Suprapubic skin (tissue), 4 donors: ENCODE measurements around the gene FCMR. TPM values are rescaled to one million over a fixed set of nuclear protein-coding genes. Genes with fewer than 3 reads are reported as not detected.

Source experiments
- DNase-seq, 2 donors: peaks; one replicate each; pipeline ENCODE4 v3.0.0-alpha.2; 2019; ENCODE audit warnings: low spot score in 2 of 2
- H3K27ac ChIP-seq: fragments of 200-600 bp; sonication (generic); one replicate; pipeline ENCODE4 v1.5.1; 2019
- H3K27me3 ChIP-seq: fragments of 200-600 bp; sonication (generic); one replicate; pipeline ENCODE4 v1.5.1; 2019
- H3K36me3 ChIP-seq: fragments of 200-600 bp; sonication (generic); one replicate; pipeline ENCODE4 v1.5.1; 2019
- H3K4me1 ChIP-seq: fragments of 200-600 bp; sonication (generic); one replicate; pipeline ENCODE4 v1.5.1; 2019
- H3K4me3 ChIP-seq: fragments of 200-600 bp; sonication (generic); one replicate; pipeline ENCODE4 v1.5.1; 2019; ENCODE audit warnings: mild to moderate bottlenecking
- H3K9me3 ChIP-seq: fragments of 200-600 bp; sonication (generic); one replicate; pipeline ENCODE4 v1.5.1; 2019
- EP300 ChIP-seq: sonication (generic); formaldehyde crosslinking; IDR thresholded peaks from one replicate; pipeline ENCODE4 v1.6.1; 2017; ENCODE audit warnings: antibody characterized with exemption
- POLR2A ChIP-seq, 2 donors: fragments of 450-650 bp; IDR thresholded peaks; one replicate each; pipeline ENCODE4 v1.6.1; 2017; ENCODE audit warnings: antibody characterized with exemption in 2 of 2, mild to moderate bottlenecking in 2 of 2, moderate library complexity in 2 of 2
- POLR2AphosphoS5 ChIP-seq, 3 donors: sonication (generic); formaldehyde crosslinking; IDR thresholded peaks; one replicate each; pipeline ENCODE4 v1.6.1; 2017; ENCODE audit warnings: antibody characterized with exemption in 3 of 3
- WGBS: methylation state at CpG from one replicate; pipeline ENCODE4 v1.1.5; 2018; 5-methylcytosine and 5-hydroxymethylcytosine counted together
- total RNA-seq, 4 donors: library from RNA; depleted of rRNA; stranded (reverse); fragments of >200 nt; gene quantifications; one replicate each; pipeline ENCODE4 v1.1.0, GENCODE V29; 2016
- TF ChIP-seq, protein P1 (sequence below), 2 donors: fragments of 200-600 bp in 1 of 2; fragments of 450-650 bp in 1 of 2; sonication (generic) in 1 of 2; IDR thresholded peaks; one replicate each; pipeline ENCODE4 v1.5.1; 2016 to 2019; ENCODE audit warnings: antibody characterized with exemption in 2 of 2, mild to moderate bottlenecking in 1 of 2, moderate library complexity in 1 of 2

The FCMR gene
- total RNA-seq, 4 donors from 2014 or later: 0.39 to 2.9 (median 2.2) TPM

- DNase-seq: peak in 1 of 2 donors; percentile 43
- no peak overlapping the region for H3K4me3 ChIP-seq
- no peaks in the 10 kb centered on the region for H3K36me3 ChIP-seq
- H3K9me3 ChIP-seq: no peaks in the 10 kb centered on the region
- 86% methylated on average over 6 of the region's 6 CpGs for WGBS
- TF ChIP-seq, protein P1, sequence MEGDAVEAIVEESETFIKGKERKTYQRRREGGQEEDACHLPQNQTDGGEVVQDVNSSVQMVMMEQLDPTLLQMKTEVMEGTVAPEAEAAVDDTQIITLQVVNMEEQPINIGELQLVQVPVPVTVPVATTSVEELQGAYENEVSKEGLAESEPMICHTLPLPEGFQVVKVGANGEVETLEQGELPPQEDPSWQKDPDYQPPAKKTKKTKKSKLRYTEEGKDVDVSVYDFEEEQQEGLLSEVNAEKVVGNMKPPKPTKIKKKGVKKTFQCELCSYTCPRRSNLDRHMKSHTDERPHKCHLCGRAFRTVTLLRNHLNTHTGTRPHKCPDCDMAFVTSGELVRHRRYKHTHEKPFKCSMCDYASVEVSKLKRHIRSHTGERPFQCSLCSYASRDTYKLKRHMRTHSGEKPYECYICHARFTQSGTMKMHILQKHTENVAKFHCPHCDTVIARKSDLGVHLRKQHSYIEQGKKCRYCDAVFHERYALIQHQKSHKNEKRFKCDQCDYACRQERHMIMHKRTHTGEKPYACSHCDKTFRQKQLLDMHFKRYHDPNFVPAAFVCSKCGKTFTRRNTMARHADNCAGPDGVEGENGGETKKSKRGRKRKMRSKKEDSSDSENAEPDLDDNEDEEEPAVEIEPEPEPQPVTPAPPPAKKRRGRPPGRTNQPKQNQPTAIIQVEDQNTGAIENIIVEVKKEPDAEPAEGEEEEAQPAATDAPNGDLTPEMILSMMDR (IDR thresholded peaks at IDR 0.05): no peak
- no peak for TF ChIP-seq POLR2AphosphoS5 (IDR thresholded peaks at IDR 0.05)
- no peak for TF ChIP-seq EP300
- no peak for TF ChIP-seq POLR2A (IDR thresholded peaks at IDR 0.05)
- H3K27me3 ChIP-seq: peaks cover 14% of the 10 kb centered on the region
- H3K27ac ChIP-seq: no peak overlapping the region
- no peaks in the 10 kb centered on the region for H3K4me1 ChIP-seq
Observed at GRCh38 chr1:206901944-206902343, 19.8 kb downstream of the FCMR start.

- Histone ChIP-seq H3K9me3 (no peaks in the 10 kb centered on the region), H3K4me3 (no peak overlapping the region), H3K27ac (no peak overlapping the region), H3K27me3 (peaks cover 14% of the 10 kb centered on the region), H3K4me1 (peaks cover 13% of the 10 kb centered on the region), H3K36me3 (no peaks in the 10 kb centered on the region)
- 76% methylated on average over 5 of the region's 7 CpGs for WGBS
- peak in 1 of 2 donors; percentile 50 for DNase-seq
- TF ChIP-seq POLR2AphosphoS5 (IDR thresholded peaks at IDR 0.05): no peak
- TF ChIP-seq, protein P1 (IDR thresholded peaks at IDR 0.05): no peak
- no peak for TF ChIP-seq POLR2A (IDR thresholded peaks at IDR 0.05)
- no peak for TF ChIP-seq EP300
Observed at GRCh38 chr1:206900149-206900548, 21.6 kb downstream of the FCMR start.

- Histone ChIP-seq H3K36me3 (no peaks in the 10 kb centered on the region), H3K4me1 (peaks cover 13% of the 10 kb centered on the region), H3K27ac (no peak overlapping the region), H3K9me3 (no peaks in the 10 kb centered on the region), H3K4me3 (no peak overlapping the region), H3K27me3 (peaks cover 11% of the 10 kb centered on the region)
- peak in 1 of 2 donors; percentile 37 for DNase-seq
- no peak for TF ChIP-seq POLR2AphosphoS5 (IDR thresholded peaks at IDR 0.05)
- no peak for TF ChIP-seq POLR2A (IDR thresholded peaks at IDR 0.05)
- TF ChIP-seq, protein P1 (IDR thresholded peaks at IDR 0.05): no peak
- no peak for TF ChIP-seq EP300
- WGBS: 94% methylated on average over 5 of the region's 5 CpGs
Observed at GRCh38 chr1:206899717-206900116, 22.0 kb downstream of the FCMR start.

DNA sequence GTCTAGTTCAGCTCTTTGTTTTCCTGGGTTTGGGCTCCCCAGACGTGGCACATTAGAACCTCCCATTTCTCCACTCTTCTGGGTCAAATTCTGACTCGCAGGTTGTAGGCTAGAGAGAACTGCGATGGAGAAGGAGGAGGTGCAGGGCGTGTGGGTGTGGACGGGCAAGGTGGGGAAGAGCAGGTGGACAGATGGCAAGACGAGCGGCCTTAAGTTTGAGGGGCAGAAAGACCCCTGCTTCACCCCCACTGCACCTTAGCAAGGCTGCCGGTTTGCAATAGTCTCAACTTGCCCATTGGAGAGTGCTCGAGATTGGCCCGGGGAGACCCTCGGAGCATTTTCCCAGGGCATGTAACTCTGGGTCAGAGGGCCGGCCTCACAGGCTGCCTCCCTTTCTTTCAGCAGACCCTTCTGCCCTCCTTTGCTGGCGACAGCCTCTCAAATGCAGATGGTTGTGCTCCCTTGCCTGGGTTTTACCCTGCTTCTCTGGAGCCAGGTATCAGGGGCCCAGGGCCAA is 22.8 kb downstream of the FCMR start:
- H3K36me3 ChIP-seq: no peaks in the 10 kb centered on the region
- no peak overlapping the region for H3K4me3 ChIP-seq
- H3K4me1 ChIP-seq: peaks cover 13% of the 10 kb centered on the region
- peaks cover 10% of the 10 kb centered on the region for H3K27me3 ChIP-seq
- DNase-seq: peak in 1 of 2 donors; percentile 52
- no peak overlapping the region for H3K27ac ChIP-seq
- no peak for TF ChIP-seq POLR2AphosphoS5 (IDR thresholded peaks at IDR 0.05)
- TF ChIP-seq, protein P1 (IDR thresholded peaks at IDR 0.05): no peak
- TF ChIP-seq EP300: no peak
- TF ChIP-seq POLR2A (IDR thresholded peaks at IDR 0.05): no peak
- no peaks in the 10 kb centered on the region for H3K9me3 ChIP-seq
- 85% methylated on average over 13 of the region's 13 CpGs for WGBS

DNA sequence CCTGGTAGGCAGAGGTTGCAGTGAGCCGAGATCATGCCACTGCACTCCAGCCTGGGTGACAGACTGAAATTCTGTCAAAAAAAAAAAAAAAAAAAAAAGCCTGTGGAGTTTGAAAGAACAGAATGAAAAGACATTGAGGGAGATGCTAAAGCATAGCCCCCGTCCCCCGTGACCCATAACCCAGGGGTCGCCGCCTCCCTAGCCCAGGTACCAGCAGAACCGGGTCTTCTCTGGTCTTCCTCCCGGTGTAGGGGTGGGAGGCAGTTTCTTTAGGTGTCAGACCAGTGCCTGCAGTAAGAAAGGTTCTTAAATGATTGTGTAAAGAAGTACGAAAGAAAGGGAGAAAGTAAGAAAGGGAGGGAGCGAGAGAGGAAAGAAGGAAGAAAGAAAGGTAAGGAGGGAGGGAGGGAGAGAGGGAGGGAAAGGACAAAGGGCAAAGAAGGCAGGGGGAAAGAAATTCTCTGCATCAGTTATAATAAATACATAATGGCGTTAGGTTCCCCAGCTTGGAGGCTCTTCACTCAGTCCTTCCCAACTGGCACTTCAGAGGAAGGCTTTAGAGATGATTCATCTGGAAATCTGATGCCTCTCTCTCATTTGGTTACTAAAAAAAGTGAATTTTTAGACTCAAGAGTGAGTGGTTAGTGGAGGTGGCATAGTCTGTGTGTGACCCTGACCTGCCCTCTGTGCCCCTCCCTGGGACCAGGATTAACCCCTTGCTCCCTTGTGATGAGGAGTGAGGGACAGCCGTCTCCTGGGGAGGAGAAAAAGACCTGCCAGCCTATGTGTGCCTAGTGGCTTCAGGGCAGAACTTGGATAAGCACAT is 23.4 kb downstream of the FCMR start:
- no peaks in the 10 kb centered on the region for H3K9me3 ChIP-seq
- peaks cover 10% of the 10 kb centered on the region for H3K27me3 ChIP-seq
- TF ChIP-seq POLR2AphosphoS5 (IDR thresholded peaks at IDR 0.05): no peak
- no peak for TF ChIP-seq EP300
- TF ChIP-seq, protein P1 (IDR thresholded peaks at IDR 0.05): no peak
- TF ChIP-seq POLR2A (IDR thresholded peaks at IDR 0.05): no peak
- WGBS: 73% methylated on average over 11 of the region's 11 CpGs
- no peak overlapping the region for H3K27ac ChIP-seq
- no peaks in the 10 kb centered on the region for H3K36me3 ChIP-seq
- H3K4me1 ChIP-seq: peaks cover 13% of the 10 kb centered on the region
- no peak for DNase-seq
- no peak overlapping the region for H3K4me3 ChIP-seq
